ENCODE data around the gene RPS17. TPM values are rescaled to one million over a fixed set of nuclear protein-coding genes. Genes with fewer than 3 reads are reported as not detected.
"Not testable (repeated sequence)": the region's sequence is repeated elsewhere in the genome, so short reads cannot be mapped to it uniquely, and the experiment has no call there.

RPS17 gene
- total RNA-seq, 2 donors from 2014 or later, result 1,059 to 1,806 TPM

DNA sequence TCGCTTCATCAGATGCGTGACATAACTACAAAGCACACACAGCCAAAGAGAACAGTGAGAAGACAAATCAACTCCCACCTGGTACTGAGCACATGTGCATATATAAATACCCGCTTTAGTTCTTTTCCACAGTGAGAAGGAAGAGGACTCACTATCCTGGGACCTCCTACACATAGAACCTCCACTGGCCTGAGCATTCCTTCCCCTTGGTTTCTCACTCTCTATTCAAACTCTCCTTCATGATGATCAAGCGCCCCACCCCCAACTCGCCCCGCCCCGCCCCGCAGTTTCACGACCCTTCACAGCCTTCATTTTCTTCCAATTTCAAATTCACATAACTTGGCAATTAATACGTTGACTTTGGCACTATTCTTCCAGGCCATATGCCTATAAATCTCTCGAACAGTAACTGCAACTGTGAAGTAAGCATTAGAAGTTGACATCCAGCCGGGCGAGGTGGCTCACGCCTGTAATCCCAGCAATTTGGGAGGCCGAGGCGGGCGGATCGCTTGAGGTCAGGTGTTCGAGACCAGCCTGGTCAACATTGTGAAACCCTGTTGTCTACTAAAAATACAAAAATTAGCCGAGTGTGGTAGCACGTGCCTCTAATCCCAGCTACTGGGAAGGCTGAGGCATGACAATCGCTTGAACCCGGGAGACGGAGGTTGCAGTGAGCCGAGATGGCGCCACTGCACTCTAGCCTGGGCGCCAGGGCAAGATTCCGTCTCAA is 1.1 kb downstream of the RPS17 start:
- Histone ChIP-seq H3K9me3 (no peaks in the 10 kb centered on the region), H3K4me1 (peaks cover 0 to 24% of the 10 kb centered on the region in 2 donors), H3K4me3 (peak overlapping the region; percentile 72 to 75), H3K36me3 (peaks cover 44% of the 10 kb centered on the region), H3K27me3 (no peaks in the 10 kb centered on the region), H3K27ac (peak overlapping the region; percentile 83 to 90)
- DNase-seq (ENCODE audit: low spot score), result no peak
- TF ChIP-seq, protein P1, sequence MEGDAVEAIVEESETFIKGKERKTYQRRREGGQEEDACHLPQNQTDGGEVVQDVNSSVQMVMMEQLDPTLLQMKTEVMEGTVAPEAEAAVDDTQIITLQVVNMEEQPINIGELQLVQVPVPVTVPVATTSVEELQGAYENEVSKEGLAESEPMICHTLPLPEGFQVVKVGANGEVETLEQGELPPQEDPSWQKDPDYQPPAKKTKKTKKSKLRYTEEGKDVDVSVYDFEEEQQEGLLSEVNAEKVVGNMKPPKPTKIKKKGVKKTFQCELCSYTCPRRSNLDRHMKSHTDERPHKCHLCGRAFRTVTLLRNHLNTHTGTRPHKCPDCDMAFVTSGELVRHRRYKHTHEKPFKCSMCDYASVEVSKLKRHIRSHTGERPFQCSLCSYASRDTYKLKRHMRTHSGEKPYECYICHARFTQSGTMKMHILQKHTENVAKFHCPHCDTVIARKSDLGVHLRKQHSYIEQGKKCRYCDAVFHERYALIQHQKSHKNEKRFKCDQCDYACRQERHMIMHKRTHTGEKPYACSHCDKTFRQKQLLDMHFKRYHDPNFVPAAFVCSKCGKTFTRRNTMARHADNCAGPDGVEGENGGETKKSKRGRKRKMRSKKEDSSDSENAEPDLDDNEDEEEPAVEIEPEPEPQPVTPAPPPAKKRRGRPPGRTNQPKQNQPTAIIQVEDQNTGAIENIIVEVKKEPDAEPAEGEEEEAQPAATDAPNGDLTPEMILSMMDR (IDR thresholded peaks at IDR 0.05), result no peak

DNA sequence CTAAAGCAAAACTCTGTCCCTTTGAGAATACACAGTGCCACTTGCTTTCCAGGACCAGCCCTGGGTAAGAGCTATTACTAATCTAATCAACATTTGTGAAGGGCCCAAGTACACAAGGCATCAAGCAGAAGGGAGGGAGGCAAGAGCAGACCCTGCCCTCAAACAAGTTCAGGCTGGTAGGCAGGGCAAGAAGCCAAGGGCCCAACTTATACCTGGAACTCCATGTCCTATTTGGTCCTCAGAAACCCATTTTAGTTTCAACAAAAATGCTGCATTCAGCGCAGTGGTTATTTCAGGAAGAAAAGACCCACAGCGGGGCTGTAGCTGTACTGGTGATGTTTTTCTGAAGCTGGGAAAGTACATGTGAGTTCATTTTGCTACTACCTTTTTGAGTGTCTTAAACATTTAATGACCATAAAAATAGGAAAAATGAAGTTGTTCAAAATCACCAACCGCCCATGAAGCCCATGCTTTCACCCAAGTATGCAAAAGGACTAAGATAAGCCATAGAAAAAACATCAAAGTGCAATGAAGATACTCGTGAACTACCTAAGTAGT is 2.8 kb downstream of the RPS17 start:
- DNase-seq (ENCODE audit: low spot score), result no peak
- Histone ChIP-seq H3K36me3 (peaks cover 52% of the 10 kb centered on the region), H3K4me1 (peaks cover 0 to 24% of the 10 kb centered on the region in 2 donors), H3K9me3 (no peaks in the 10 kb centered on the region), H3K27me3 (no peaks in the 10 kb centered on the region), H3K27ac (no peak overlapping the region), H3K4me3 (no peak overlapping the region)
- TF ChIP-seq, protein P1 (IDR thresholded peaks at IDR 0.05), result no peak

GRCh38 chr15:82536409-82537350 is 3.6 kb downstream of the RPS17 start:
- H3K4me1 ChIP-seq, result peaks cover 0 to 24% of the 10 kb centered on the region in 2 donors
- no peak overlapping the region for H3K27ac ChIP-seq
- TF ChIP-seq, protein P1 (IDR thresholded peaks at IDR 0.05), result no peak
- no peaks in the 10 kb centered on the region for H3K27me3 ChIP-seq
- no peak for DNase-seq (ENCODE audit: low spot score)
- H3K36me3 ChIP-seq, result peaks cover 52% of the 10 kb centered on the region
- no peaks in the 10 kb centered on the region for H3K9me3 ChIP-seq
- no peak overlapping the region for H3K4me3 ChIP-seq

GRCh38 chr15:82535566-82536408 is 4.5 kb downstream of the RPS17 start:
- H3K27me3 ChIP-seq, result no peaks in the 10 kb centered on the region
- H3K9me3 ChIP-seq, result no peaks in the 10 kb centered on the region
- no peak for DNase-seq (ENCODE audit: low spot score)
- peaks cover 0 to 23% of the 10 kb centered on the region in 2 donors for H3K4me1 ChIP-seq
- H3K4me3 ChIP-seq, result no peak overlapping the region
- TF ChIP-seq, protein P1 (IDR thresholded peaks at IDR 0.05), result no peak
- no peak overlapping the region for H3K27ac ChIP-seq
- peaks cover 52% of the 10 kb centered on the region for H3K36me3 ChIP-seq

GRCh38 chr15:82535151-82535550 is 5.1 kb downstream of the RPS17 start:
- H3K9me3 ChIP-seq; DNase-seq (ENCODE audit: low spot score); H3K27me3 ChIP-seq; H3K27ac ChIP-seq; H3K4me3 ChIP-seq: not testable (repeated sequence)
- peaks cover 52% of the 10 kb centered on the region for H3K36me3 ChIP-seq
- H3K4me1 ChIP-seq, result peaks cover 0 to 23% of the 10 kb centered on the region in 2 donors

GRCh38 chr15:82534457-82534861 is 5.8 kb downstream of the RPS17 start:
- not testable (repeated sequence) for H3K27me3 ChIP-seq; DNase-seq (ENCODE audit: low spot score); H3K27ac ChIP-seq; H3K9me3 ChIP-seq; H3K4me3 ChIP-seq
- H3K36me3 ChIP-seq, result peaks cover 52% of the 10 kb centered on the region
- H3K4me1 ChIP-seq, result peaks cover 0 to 22% of the 10 kb centered on the region in 2 donors

Measured in right atrium auricular region (tissue), 2 donors.